ENCODE results near the gene FOXL3. TPM values are rescaled to one million over a fixed set of nuclear protein-coding genes. Genes with fewer than 3 reads are reported as not detected.

FOXL3 gene
- total RNA-seq, 1 experiment from 2014 or later = not detected

- no peak for TF ChIP-seq ZBTB21 (CRISPR knock-in tag; IDR thresholded peaks at IDR 0.05; ENCODE audit: borderline replicate concordance)
These were observed 16.6 kb upstream of the FOXL3 start (continued) for GRCh38 chr7:273327-273726.

GRCh38 chr7:274266-274665 lies 15.7 kb upstream of the FOXL3 start:
- no peaks in the 10 kb centered on the region for H3K4me1 Mint-ChIP-seq
- TF ChIP-seq AFF4 (CRISPR knock-in tag; IDR thresholded peaks at IDR 0.05; ENCODE audit: borderline replicate concordance) = no peak
- no peak for TF ChIP-seq ATF6 (CRISPR knock-in tag; IDR thresholded peaks at IDR 0.05)
- no peak for TF ChIP-seq RORB (CRISPR knock-in tag; IDR thresholded peaks at IDR 0.05)
- no peak for TF ChIP-seq NR2C2 (CRISPR knock-in tag; IDR thresholded peaks at IDR 0.05)
- ChIA-PET CTCF (no interaction called here), POLR2A (no interaction called here)
- H3K27ac Mint-ChIP-seq = no peak overlapping the region
- H3K27me3 Mint-ChIP-seq (ENCODE audit: low read depth) = peaks cover 29% of the 10 kb centered on the region
- DNase-seq (ENCODE audit: low spot score) (no peak), ATAC-seq (no peak)
- H3K36me3 Mint-ChIP-seq = peaks cover 39% of the 10 kb centered on the region
- H3K4me3 Mint-ChIP-seq = no peak overlapping the region
- peaks cover 57% of the 10 kb centered on the region for H3K9me3 Mint-ChIP-seq

- Mint-ChIP-seq H3K4me3 (no peak overlapping the region), H3K27ac (no peak overlapping the region), H3K9me3 (peaks cover 48% of the 10 kb centered on the region), H3K27me3 (ENCODE audit: low read depth) (peaks cover 22% of the 10 kb centered on the region), H3K4me1 (no peaks in the 10 kb centered on the region), H3K36me3 (peaks cover 36% of the 10 kb centered on the region)
- POLR2A ChIA-PET = no interaction called here
- CTCF ChIA-PET = no interaction called here
- ATAC-seq = no peak
- no peak for DNase-seq (ENCODE audit: low spot score)
- TF ChIP-seq CREM (CRISPR knock-in tag; IDR thresholded peaks at IDR 0.05) (no peak), CBFB (CRISPR knock-in tag; IDR thresholded peaks at IDR 0.05; ENCODE audit: low read depth) (no peak), JAZF1 (CRISPR knock-in tag; IDR thresholded peaks at IDR 0.05) (no peak), KAT7 (CRISPR knock-in tag; IDR thresholded peaks at IDR 0.05; ENCODE audit: borderline replicate concordance) (no peak), HMGA2 (CRISPR knock-in tag; IDR thresholded peaks at IDR 0.05) (no peak), ELF4 (CRISPR knock-in tag; IDR thresholded peaks at IDR 0.05; ENCODE audit: low read depth) (no peak), FOXP4 (CRISPR knock-in tag; IDR thresholded peaks at IDR 0.05) (no peak), SOX15 (CRISPR knock-in tag; IDR thresholded peaks at IDR 0.05) (no peak), CREB1 (CRISPR knock-in tag; IDR thresholded peaks at IDR 0.05) (no peak), E2F4 (CRISPR knock-in tag; IDR thresholded peaks at IDR 0.05; ENCODE audit: borderline replicate concordance, low read depth) (no peak), ZSCAN18 (CRISPR knock-in tag; IDR thresholded peaks at IDR 0.05) (no peak), ZNF121 (CRISPR knock-in tag; IDR thresholded peaks at IDR 0.05) (no peak), AR (CRISPR knock-in tag; IDR thresholded peaks at IDR 0.05) (no peak)
These were observed 13.6 kb upstream of the FOXL3 start for GRCh38 chr7:276230-276835.
